NCI-H2107 treated with DMSO at 0.1 percent for 48 hours (cell line): ENCODE results near the gene HOXB4.

Experiments used
- DNase-seq: peaks from one replicate; lab custom pipeline; 2025; ENCODE audit not compliant: unreplicated experiment; lab: John Stamatoyannopoulos, UW

Gene HOXB4

GRCh38 chr17:48615047-48615962, 37.2 kb upstream of the HOXB4 start, which contains the start of gene HOXB8:
Gene HOXB8, minus strand, starts transcription at chr17:48615292. Its CDS starts 588 bp downstream, at chr17:48614704.
- DNase-seq, result peak; percentile 61

- DNase-seq, result no peak
These were observed 35.9 kb upstream of the HOXB4 start for GRCh38 chr17:48613862-48614694.

- no peak for DNase-seq
These were observed 34.9 kb upstream of the HOXB4 start for GRCh38 chr17:48612854-48613691.

DNA sequence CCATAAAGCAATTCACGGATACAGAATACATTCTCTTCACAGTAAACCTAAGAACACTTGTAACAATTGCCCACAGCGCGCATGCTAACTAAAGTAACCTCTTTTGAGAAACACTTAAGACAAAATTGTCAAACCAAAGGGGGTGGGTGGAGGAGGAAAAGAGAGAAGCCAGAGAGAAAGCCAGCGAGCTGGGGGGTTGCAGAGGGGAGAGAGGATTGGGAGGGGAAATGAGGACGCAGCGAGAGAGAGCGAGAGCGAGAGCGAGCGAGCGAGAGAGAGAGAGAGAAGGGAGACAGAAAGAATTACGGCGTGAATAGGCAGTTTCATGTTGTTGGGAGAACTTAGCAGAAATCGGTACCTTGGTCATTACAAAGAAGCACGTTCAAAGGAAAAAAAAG, 34.3 kb upstream of the HOXB4 start:
- DNase-seq, result no peak

DNA sequence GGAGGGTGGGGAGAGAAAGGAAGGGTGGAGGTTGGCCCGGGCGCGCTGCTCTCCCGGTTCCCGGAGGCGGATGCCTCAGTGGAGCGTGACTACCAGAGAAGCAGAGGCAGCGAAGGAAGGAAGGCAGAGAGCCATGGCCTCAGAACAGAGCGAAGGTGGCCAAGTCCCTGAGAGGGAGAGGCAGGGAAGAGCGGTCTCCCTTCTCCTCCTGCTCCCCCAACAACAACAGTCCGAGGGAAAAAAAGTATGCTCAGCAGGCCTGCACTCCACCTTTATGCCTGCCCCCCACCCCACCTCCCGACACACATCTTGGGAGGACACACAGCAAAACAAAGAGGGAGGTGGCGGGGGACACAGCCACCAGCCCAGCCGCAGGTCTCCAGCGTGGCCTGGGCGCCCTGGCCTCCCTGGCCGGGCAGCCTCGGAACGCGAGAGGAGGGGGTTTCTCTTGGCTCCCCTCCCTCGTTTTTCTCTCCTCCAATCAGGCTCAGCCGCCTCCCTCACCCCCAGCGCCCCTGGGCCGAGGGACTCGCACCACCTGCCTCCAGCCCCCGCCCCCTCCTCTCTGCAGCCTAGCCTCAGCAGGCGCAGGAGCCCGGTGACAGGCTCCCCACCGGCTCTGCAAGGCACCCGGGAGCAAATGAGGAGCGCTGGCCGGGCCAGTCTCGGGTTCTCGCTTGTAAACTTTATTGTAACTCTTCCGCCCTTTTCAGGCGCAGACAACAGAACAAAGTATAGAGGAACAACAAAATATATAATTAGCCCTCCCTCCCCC, 33.7 kb upstream of the HOXB4 start:
- DNase-seq, result peak; percentile 81

DNA sequence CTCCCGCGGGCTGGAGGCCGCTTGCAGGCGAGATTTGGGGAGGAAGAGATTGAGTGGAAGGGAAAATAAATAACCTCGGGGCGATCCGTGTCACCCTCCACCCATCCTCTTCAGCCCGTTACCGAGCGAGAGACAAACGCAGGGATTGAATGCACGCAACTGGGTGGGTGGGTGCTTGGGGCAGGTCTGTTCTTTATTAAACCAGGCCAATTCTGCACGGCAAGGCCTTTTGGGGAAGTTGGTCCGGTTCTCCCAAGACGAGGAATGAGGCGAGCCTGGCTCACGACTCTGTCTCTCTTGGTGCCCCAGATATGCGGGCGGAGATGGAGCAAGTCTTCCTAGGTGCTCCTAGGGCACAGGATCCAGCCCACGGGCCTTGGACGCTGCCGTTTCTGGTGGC, 33.1 kb upstream of the HOXB4 start:
- no peak for DNase-seq

- DNase-seq, result peak; percentile 37
These were observed 32.4 kb upstream of the HOXB4 start, which contains the start of gene HOXB7 for GRCh38 chr17:48610282-48611211. Gene HOXB7, minus strand, starts transcription at chr17:48611017. Its CDS starts 99 bp downstream, at chr17:48610918.

GRCh38 chr17:48609759-48610281, 31.7 kb upstream of the HOXB4 start:
- no peak for DNase-seq

- DNase-seq, result no peak
These were observed 30.9 kb upstream of the HOXB4 start for GRCh38 chr17:48609033-48609432.

DNA sequence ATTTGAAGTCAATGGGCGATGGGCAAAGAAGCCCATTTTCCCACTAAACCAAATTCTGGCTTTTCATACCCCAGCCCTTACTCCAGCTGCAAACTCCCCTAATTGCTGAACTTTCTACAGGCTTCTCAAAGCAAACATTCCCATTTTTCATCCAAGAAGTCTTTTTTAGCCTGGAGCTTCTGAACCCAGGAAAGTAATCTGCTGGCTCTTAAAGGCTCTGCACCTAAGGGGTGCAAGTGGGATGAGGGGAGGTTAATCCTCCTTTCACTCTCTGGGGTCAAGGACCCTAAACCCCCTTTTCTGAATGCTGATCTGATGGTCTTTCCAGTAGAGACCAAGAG, 30.3 kb upstream of the HOXB4 start:
- no peak for DNase-seq

- no peak for DNase-seq
These were observed 28.9 kb upstream of the HOXB4 start for GRCh38 chr17:48606892-48607614.

- no peak for DNase-seq
These were observed 28.1 kb upstream of the HOXB4 start for GRCh38 chr17:48605991-48606891.

GRCh38 chr17:48605409-48605919, 27.3 kb upstream of the HOXB4 start:
- no peak for DNase-seq

- no peak for DNase-seq
These were observed 26.7 kb upstream of the HOXB4 start, which contains the start of gene HOXB6 for GRCh38 chr17:48604770-48605329. Gene HOXB6, minus strand, starts transcription at chr17:48604986. Its CDS starts 6,836 bp downstream, at chr17:48598150.

DNA sequence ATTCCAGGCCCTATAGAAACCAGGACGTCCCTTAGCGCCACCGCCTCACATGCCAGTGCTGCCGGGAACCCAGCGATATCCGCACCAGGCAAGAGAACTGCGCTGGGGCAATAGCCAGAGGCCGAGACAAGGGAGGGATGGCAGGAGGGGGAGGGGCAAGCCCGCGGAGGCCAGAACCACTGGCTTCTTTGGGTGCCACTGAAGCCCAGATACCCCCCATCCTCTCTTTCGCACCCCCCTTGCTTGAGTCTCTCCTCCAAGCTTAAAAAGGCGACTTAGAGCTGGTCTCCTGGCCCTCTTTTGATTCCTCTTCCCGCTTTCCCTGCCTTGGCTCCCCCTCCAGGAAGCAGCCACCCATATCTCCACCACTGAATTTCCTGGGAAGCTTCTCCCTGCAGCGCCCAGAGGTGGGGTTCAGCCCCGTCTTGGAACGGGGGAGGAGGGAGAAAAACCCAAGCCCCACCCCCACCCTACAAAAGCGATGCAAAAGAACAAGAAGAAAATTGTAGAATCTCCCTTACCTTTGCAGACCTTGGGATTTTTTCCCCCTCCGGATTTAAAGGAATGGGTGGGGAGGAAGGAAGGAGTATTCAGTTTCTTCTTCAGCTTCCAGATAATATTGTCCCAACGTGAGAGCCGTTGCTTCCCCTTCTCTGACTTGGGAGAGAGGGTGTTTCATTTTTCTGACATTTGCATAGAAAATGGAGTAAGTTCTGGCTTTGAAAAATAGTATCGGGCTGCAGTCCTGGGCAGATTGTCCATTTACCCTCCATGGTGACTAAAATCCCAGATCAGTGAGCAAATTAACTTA, 26.0 kb upstream of the HOXB4 start:
- no peak for DNase-seq
